Liver (tissue), 3 donors: ENCODE results near the gene ANXA8L1.

Experiments
- HNF4G ChIP-seq: IDR thresholded peaks from 2 replicates; pipeline ENCODE4 v1.6.1; 2016; ENCODE audit warnings: antibody characterized with exemption
- JUND ChIP-seq, 2 donors: IDR thresholded peaks; 2 replicates each; pipeline ENCODE4 v1.6.1; 2016; ENCODE audit warnings: antibody characterized with exemption in 2 of 2
- RAD21 ChIP-seq, 2 donors: IDR thresholded peaks; 2 replicates each; pipeline ENCODE4 v1.6.1; 2016; ENCODE audit warnings: antibody characterized with exemption in 2 of 2, mild to moderate bottlenecking in 2 of 2
- YY1 ChIP-seq: IDR thresholded peaks from 2 replicates; pipeline ENCODE4 v1.6.1; 2016; ENCODE audit warnings: antibody characterized with exemption, mild to moderate bottlenecking
- TF ChIP-seq, protein P1 (sequence below): IDR thresholded peaks from 2 replicates; pipeline ENCODE4 v1.6.1; 2016; ENCODE audit warnings: antibody characterized with exemption
- TF ChIP-seq, protein P2 (sequence below): fragments of 150-350 bp; IDR thresholded peaks from 2 replicates; pipeline ENCODE4 v1.5.1; 2017; ENCODE audit warnings: improper control_type of control experiment, low read depth, low read length; ENCODE audit not compliant: missing input control
- TF ChIP-seq, protein P3 (sequence below): IDR thresholded peaks from 2 replicates; pipeline ENCODE4 v1.6.1; 2016; ENCODE audit warnings: antibody characterized with exemption, mild to moderate bottlenecking
- TF ChIP-seq, protein P4 (sequence below): IDR thresholded peaks from 2 replicates; pipeline ENCODE4 v1.6.1; 2016; ENCODE audit warnings: antibody characterized with exemption
- donor health status: healthy.
- donor health status: healthy.

DNA sequence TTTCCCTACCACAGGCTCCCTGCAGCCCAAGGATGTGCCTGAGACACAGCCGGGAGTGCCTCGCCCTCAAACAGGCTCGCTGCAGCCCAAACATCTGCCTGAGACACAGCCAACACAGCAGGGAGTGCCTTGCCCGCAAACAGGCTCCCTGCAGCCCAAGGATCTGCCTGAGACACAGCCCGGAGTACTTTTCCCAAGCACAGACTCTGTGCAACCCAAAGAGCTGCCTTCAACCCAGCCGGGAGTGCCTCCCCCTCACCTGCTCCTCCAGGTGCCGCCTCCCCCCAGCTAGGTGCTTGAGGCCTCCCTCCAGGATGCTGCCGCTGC, 45.9 kb upstream of the ANXA8L1 start:
- TF ChIP-seq JUND (IDR thresholded peaks at IDR 0.05), result no peak
- TF ChIP-seq, protein P1, sequence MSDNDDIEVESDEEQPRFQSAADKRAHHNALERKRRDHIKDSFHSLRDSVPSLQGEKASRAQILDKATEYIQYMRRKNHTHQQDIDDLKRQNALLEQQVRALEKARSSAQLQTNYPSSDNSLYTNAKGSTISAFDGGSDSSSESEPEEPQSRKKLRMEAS, result no peak
- TF ChIP-seq, protein P2, sequence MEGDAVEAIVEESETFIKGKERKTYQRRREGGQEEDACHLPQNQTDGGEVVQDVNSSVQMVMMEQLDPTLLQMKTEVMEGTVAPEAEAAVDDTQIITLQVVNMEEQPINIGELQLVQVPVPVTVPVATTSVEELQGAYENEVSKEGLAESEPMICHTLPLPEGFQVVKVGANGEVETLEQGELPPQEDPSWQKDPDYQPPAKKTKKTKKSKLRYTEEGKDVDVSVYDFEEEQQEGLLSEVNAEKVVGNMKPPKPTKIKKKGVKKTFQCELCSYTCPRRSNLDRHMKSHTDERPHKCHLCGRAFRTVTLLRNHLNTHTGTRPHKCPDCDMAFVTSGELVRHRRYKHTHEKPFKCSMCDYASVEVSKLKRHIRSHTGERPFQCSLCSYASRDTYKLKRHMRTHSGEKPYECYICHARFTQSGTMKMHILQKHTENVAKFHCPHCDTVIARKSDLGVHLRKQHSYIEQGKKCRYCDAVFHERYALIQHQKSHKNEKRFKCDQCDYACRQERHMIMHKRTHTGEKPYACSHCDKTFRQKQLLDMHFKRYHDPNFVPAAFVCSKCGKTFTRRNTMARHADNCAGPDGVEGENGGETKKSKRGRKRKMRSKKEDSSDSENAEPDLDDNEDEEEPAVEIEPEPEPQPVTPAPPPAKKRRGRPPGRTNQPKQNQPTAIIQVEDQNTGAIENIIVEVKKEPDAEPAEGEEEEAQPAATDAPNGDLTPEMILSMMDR, result no peak
- no peak for TF ChIP-seq YY1
- no peak for TF ChIP-seq RAD21 (IDR thresholded peaks at IDR 0.05)
- TF ChIP-seq, protein P3, sequence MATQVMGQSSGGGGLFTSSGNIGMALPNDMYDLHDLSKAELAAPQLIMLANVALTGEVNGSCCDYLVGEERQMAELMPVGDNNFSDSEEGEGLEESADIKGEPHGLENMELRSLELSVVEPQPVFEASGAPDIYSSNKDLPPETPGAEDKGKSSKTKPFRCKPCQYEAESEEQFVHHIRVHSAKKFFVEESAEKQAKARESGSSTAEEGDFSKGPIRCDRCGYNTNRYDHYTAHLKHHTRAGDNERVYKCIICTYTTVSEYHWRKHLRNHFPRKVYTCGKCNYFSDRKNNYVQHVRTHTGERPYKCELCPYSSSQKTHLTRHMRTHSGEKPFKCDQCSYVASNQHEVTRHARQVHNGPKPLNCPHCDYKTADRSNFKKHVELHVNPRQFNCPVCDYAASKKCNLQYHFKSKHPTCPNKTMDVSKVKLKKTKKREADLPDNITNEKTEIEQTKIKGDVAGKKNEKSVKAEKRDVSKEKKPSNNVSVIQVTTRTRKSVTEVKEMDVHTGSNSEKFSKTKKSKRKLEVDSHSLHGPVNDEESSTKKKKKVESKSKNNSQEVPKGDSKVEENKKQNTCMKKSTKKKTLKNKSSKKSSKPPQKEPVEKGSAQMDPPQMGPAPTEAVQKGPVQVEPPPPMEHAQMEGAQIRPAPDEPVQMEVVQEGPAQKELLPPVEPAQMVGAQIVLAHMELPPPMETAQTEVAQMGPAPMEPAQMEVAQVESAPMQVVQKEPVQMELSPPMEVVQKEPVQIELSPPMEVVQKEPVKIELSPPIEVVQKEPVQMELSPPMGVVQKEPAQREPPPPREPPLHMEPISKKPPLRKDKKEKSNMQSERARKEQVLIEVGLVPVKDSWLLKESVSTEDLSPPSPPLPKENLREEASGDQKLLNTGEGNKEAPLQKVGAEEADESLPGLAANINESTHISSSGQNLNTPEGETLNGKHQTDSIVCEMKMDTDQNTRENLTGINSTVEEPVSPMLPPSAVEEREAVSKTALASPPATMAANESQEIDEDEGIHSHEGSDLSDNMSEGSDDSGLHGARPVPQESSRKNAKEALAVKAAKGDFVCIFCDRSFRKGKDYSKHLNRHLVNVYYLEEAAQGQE, result no peak
- TF ChIP-seq, protein P4, sequence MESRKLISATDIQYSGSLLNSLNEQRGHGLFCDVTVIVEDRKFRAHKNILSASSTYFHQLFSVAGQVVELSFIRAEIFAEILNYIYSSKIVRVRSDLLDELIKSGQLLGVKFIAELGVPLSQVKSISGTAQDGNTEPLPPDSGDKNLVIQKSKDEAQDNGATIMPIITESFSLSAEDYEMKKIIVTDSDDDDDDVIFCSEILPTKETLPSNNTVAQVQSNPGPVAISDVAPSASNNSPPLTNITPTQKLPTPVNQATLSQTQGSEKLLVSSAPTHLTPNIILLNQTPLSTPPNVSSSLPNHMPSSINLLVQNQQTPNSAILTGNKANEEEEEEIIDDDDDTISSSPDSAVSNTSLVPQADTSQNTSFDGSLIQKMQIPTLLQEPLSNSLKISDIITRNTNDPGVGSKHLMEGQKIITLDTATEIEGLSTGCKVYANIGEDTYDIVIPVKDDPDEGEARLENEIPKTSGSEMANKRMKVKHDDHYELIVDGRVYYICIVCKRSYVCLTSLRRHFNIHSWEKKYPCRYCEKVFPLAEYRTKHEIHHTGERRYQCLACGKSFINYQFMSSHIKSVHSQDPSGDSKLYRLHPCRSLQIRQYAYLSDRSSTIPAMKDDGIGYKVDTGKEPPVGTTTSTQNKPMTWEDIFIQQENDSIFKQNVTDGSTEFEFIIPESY, result no peak
- no peak for TF ChIP-seq HNF4G
